ENCODE data around the gene FTO.

DNA sequence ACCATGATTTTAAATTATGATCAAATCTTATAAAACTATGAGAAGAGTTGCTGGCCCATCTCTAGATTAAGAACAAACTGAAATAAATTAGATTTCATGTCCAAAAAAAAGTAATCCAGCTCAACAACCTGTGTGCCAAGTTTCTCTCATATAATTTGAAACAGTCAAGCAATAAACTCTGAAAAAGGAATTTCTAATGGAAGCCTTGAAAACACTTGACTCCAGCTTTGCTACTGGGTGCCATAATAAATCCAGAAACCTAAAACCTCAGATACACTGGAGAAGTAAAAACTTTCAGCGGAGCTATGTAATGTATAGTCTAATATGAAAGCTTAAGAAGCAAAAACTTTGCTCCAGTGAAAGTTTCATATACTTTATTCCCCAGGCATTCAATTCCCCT lies 25.8 kb upstream of the FTO start:
- TF ChIP-seq, protein P1, sequence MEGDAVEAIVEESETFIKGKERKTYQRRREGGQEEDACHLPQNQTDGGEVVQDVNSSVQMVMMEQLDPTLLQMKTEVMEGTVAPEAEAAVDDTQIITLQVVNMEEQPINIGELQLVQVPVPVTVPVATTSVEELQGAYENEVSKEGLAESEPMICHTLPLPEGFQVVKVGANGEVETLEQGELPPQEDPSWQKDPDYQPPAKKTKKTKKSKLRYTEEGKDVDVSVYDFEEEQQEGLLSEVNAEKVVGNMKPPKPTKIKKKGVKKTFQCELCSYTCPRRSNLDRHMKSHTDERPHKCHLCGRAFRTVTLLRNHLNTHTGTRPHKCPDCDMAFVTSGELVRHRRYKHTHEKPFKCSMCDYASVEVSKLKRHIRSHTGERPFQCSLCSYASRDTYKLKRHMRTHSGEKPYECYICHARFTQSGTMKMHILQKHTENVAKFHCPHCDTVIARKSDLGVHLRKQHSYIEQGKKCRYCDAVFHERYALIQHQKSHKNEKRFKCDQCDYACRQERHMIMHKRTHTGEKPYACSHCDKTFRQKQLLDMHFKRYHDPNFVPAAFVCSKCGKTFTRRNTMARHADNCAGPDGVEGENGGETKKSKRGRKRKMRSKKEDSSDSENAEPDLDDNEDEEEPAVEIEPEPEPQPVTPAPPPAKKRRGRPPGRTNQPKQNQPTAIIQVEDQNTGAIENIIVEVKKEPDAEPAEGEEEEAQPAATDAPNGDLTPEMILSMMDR (IDR thresholded peaks at IDR 0.05): no peak
- no peak for TF ChIP-seq POLR2A (IDR thresholded peaks at IDR 0.05)

Measured in adrenal gland (tissue), 5 donors.